ENCODE data around the gene SCGB3A1.

Gene SCGB3A1

DNA sequence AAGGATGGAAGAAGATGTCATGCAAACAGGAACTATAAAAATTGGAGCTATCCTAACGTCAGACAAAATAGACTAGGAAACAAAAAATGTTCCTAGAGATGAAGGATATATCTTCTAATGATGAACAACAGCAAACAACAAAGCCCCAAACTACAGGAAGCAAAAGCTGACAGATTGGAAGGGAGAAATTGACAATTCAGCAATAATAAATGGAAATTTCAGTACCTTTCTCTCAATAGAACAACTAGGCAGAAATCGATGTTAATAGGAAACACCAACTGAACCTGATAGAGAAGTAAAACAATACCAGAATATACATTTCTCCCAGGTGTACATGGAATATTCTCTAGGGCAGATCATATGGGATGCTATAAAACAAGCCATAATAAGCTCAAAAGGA is 7.6 kb downstream of the SCGB3A1 start:
- no peak for DNase-seq

- no peak for DNase-seq
Measured at GRCh38 chr5:180580681-180581080, 10.6 kb downstream of the SCGB3A1 start.

GRCh38 chr5:180575571-180575970 is 15.7 kb downstream of the SCGB3A1 start:
- DNase-seq: no peak

GRCh38 chr5:180568914-180569313 is 22.4 kb downstream of the SCGB3A1 start:
- no peak for DNase-seq

- no peak for DNase-seq
Measured at GRCh38 chr5:180563994-180564393, 27.3 kb downstream of the SCGB3A1 start.

DNA sequence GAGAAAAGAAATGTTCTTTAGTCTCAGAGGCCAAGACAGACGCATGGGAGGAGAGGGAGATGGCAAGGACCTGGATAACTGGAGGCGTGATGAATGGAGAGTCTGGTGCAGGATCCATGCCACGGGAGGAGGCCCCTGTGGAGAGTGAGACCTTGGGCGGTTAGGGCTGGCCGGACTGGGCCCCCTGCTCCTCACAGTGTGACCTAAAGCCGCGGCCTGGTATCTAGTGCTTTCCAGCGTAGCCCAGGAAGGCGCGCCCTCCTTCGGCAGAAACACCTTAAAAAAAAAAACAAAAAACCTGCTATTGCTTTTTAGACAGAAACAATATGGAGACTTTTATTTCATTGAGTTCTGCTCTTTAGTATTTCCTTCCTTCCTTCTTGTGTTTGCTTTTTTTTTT is 33.1 kb downstream of the SCGB3A1 start:
- DNase-seq: no peak

DNA sequence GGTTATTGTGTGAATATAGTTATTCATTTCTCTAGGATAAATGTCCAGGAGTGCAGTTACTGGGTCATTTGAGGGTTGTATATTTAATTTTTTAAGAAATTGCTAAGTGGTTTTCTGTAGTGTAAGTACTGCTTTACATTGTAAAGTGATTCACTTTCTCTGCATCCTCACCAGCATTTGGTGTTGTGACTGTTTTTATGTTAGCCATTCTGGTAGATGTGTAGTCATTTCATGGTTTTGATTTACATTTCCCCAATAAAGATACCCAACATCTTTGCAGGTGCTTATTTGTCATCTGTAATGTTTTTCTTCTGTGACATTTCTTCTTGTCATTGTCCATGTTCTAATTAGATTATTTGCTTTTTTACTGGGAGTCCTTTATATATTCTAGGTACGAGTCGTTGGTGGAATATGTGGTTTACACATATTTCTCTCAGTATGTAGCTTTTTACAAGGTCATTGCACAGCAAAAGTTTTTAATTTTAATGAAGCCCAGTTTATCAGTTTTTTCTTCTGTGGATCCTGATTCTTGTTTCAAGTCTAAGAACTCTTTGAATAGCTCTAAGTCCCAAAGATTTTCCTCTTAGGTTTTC is 34.0 kb downstream of the SCGB3A1 start:
- no peak for DNase-seq

GRCh38 chr5:180555168-180555921 is 36.0 kb downstream of the SCGB3A1 start:
- DNase-seq: no peak

DNA sequence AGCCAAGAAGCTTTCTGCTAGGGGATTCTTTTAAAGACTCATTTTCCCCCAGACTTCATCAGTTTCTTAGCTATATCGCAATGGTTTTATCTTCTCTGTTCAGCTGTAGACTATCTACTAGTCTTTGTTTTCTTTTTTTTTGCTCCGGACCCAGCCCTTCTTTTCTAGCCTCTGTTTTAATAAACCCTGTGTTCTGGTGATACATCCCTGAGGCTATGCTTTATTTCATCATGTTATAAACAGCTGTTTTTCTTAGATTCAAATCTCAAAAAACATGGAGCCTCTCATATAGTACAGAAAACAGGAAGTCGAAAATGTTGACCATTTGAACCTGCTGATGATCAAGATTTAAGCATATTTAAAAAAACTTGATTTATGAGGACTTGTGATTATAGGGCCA is 37.8 kb downstream of the SCGB3A1 start:
- DNase-seq: no peak

DNA sequence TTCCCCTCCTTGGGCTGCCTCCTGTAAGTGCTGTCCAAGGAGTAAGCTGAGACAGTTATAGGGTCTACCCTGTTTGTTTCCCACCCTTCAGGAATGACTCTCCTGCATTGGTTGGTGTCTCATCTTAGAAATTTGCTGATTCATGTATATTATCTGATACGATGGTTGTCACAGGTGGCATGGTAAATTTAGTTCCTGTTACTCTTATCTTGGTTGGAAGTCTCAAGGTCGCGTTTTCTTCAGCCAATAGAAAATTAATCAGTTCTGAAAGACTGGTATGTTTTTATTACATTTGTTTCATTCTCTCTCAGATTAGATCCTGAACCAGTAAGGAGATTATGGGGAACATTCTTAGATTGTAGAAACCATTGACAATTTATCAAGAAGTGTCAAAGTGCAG is 42.7 kb downstream of the SCGB3A1 start:
- no peak for DNase-seq

DNA sequence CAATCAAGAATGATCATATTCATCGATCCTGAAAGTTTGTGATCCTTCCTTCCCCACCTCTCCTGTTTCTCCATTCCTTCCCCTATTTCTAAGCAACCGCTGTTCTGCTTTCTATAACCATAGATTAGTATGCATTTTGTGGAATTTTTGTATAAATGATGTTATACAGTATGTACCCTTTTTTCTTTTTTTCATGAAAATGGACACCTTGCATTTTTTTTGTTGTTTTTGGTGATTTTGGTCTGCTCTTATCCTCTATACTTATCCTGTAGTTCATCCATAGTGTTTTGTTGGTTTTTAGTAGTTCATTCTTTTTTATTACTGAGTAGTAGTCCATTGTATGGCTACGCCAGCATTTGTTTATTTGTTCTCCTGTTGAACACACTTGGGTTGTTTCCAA is 46.1 kb downstream of the SCGB3A1 start:
- DNase-seq: no peak

- no peak for DNase-seq
Measured at GRCh38 chr5:180541710-180542109, 49.6 kb downstream of the SCGB3A1 start.
